Cardiac fibroblast (primary cell): Measurements from ENCODE around the gene SLC25A48.

Experiments
- DNase-seq, 2 donors: peaks; one replicate each; pipeline versions ENCODE4 v3.0.0 to v3.0.0-alpha.2; 2010; ENCODE audit warnings: low read depth in 2 of 2
- H3K4me3 ChIP-seq, 2 donors: replicated peaks in 1 of 2; 1 replicate in 1 of 2; 2 replicates in 1 of 2; pipeline ENCODE4 v1.5.1; 2011; ENCODE audit warnings: low read depth in 2 of 2, low read length in 2 of 2, mild to moderate bottlenecking in 2 of 2, moderate library complexity in 1 of 2
- TF ChIP-seq, protein P1 (sequence below): IDR thresholded peaks from one replicate; pipeline ENCODE4 v1.5.1; 2011; ENCODE audit warnings: low read depth, mild to moderate bottlenecking, low read length, inconsistent platforms

Gene SLC25A48

DNA sequence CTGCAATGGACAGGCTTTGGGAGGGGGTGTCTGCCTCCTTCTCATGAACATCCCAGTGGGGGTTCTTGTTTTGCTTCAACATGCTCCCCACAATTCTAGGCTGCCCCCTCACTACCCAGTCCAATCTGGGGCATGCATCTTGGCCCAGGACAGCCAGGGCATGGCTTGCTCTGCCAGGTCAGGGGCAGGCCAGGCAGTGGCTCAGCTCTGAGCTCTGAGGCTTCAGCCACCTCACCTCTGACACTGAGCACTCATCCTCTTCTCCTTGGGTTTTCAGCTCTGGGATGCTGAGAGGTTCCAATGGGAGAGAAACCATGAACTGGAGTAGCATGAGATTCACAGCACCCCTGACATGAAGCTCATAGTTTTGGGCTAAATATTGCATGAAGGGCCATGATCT is 11.8 kb downstream of the SLC25A48 start:
- no peak for DNase-seq
- TF ChIP-seq, protein P1, sequence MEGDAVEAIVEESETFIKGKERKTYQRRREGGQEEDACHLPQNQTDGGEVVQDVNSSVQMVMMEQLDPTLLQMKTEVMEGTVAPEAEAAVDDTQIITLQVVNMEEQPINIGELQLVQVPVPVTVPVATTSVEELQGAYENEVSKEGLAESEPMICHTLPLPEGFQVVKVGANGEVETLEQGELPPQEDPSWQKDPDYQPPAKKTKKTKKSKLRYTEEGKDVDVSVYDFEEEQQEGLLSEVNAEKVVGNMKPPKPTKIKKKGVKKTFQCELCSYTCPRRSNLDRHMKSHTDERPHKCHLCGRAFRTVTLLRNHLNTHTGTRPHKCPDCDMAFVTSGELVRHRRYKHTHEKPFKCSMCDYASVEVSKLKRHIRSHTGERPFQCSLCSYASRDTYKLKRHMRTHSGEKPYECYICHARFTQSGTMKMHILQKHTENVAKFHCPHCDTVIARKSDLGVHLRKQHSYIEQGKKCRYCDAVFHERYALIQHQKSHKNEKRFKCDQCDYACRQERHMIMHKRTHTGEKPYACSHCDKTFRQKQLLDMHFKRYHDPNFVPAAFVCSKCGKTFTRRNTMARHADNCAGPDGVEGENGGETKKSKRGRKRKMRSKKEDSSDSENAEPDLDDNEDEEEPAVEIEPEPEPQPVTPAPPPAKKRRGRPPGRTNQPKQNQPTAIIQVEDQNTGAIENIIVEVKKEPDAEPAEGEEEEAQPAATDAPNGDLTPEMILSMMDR = no peak

DNA sequence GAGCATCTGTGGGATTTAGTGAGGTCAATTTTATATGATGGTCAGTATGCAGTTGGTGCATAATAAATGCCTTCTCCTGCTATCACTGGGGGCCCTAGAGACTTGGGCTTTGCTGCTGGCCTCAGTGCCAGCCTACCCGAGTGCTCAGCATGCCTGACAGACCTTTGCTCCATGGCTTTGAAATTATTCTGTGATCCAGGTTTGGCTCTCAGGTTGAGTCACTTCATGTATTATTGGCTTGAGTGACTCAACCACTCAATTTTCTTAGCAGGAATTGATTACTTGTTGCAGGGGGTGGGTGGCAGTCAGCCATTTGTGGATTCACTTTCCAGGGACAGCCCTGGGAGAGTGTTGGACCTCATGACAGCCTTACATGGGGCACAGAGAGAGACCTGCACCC is 13.5 kb downstream of the SLC25A48 start:
- TF ChIP-seq, protein P1 = no peak
- no peak for DNase-seq

More for the DNA sequence above, 11.8 kb downstream of the SLC25A48 start:
- H3K4me3 ChIP-seq = no peak overlapping the region

DNA sequence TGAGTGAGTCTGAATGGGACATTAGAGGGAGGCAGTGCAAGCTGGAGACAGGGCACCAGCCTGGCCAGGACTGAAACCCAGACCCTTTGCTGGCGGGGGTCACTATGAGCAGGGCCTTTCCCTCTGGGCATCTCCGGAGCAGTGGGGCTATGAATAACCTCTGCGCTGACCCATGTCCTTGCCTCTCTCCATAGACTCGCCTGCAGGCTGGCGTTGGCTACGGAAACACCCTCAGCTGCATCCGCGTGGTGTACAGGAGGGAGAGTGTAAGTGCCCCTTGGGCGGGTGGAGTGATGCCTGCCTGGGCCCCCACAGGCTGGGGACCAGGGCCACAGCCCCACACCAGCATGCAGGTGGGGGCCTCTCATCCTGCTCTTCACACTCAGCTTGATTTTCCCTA is 15.8 kb downstream of the SLC25A48 start:
- H3K4me3 ChIP-seq = no peak overlapping the region
- TF ChIP-seq, protein P1 = no peak
- DNase-seq = no peak

More for the DNA sequence above, 13.5 kb downstream of the SLC25A48 start:
- H3K4me3 ChIP-seq = no peak overlapping the region

DNA sequence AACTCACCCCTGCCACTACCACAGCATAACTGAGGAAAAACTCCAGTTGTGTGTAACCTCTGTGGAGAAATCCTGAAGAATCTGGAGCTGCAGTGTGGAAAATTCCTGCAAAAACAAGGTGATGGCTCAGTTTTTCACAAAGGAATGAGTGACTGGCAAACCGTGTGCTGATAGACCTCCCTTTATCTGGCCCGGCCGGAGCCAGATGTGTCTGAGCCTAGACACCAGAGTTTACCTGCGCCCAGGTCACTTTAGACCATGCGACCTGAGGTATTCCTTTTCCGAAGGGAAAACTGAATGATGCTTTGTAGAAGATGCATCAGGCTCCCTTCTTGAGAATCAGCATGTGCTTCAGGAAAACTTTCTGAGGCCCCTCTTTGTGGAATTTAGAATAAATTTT is 16.2 kb downstream of the SLC25A48 start:
- DNase-seq = no peak
- TF ChIP-seq, protein P1 = no peak
- H3K4me3 ChIP-seq = no peak overlapping the region

DNA sequence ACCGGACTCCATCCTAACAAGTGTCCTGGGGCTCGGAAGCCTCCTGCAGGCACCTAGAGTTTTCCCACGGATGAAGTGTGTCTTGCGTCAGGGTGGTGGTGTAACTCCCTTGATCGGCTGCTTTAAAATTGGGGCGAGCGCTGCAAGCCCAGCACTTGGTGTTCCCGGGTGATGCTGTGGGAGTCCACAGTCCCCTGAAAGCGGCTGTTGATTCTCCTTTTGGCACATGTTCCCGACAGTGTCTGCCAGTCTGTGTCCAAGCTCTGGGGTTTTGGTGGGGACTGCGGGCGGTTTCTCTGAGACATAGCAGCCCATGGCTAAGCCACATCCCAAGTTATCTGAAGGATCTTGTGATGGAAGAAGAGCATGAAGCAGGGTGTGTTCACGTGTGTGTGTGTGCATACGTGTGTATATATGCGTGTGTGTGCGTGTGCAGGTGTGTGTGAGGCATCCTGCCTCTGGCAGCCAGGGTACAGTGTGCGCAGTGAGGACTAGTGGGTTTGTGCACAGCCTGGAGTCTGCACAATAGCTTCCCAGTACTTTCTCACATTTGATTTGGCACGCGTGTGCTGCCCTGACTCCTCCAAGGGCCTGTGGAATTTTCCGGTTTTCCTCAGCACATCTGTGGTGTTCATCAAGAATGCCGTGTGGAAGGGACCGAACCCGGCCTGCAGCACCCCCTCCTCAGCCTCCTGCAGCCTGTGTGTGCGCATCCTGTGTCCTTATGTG is 16.9 kb downstream of the SLC25A48 start:
- no peak for DNase-seq
- TF ChIP-seq, protein P1 = no peak
- no peak overlapping the region for H3K4me3 ChIP-seq

DNA sequence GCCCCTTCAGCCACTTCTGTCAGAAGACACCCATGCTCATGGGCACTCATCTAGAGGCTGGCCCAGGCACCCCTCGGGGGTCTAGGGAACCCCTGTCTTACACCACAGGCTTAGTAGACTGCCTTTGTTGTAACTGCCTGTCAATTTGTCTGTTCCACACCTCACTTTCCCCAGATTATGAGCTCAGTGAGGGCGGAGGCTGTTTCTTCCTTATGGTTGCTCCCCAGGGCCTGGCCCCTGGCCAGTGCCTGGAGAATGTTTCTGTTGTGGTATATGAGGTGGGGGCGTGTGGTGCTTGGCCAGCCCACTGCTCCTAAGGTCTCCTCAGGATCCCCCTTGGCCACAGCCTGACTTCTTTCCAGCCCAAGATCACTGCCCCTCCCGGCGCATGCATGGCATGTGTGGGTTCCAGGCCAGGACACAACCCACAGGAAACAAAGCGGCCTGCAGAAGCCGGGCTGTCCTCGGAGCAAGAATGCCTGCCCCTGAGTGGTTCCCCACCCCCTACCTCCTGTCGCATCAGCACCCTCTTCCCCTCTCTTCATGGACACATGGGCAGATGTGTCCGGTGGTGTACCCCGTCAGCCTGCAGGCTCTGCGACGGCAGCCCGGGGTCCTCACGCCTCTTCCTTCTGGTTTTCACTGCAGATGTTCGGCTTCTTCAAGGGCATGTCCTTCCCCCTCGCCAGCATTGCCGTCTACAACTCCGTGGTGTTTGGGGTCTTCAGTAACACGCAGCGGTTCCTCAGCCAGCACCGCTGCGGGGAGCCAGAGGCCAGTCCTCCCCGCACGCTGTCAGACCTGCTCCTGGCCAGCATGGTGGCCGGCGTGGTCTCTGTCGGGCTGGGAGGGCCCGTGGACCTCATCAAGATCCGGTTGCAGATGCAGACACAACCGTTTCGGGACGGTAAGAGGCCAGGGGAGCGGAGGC is 17.7 kb downstream of the SLC25A48 start:
- no peak overlapping the region for H3K4me3 ChIP-seq
- TF ChIP-seq, protein P1 = no peak
- DNase-seq = no peak
